Liver (tissue), 9 donors: ENCODE data around the gene EVC. TPM values are rescaled to one million over a fixed set of nuclear protein-coding genes. Genes with fewer than 3 reads are reported as not detected.

Experiments used
- DNase-seq: peaks from one replicate; pipeline ENCODE4 v3.0.0-alpha.2; 2017; ENCODE audit warnings: low spot score
- H3K27ac ChIP-seq, 2 donors: one replicate each; pipeline ENCODE4 v1.7.0; 2013; ENCODE audit warnings: inconsistent platforms in 2 of 2, low read length in 2 of 2, control low read depth in 1 of 2, low read depth in 1 of 2, mild to moderate bottlenecking in 1 of 2
- H3K27me3 ChIP-seq, 4 donors: one replicate each; pipeline versions ENCODE4 v1.6.1 to v1.7.0; 2013; ENCODE audit warnings: low read length in 3 of 4, inconsistent platforms in 1 of 4, mild to moderate bottlenecking in 1 of 4, moderate library complexity in 1 of 4; ENCODE audit not compliant: control insufficient read depth in 4 of 4, insufficient read depth in 4 of 4
- H3K36me3 ChIP-seq, 4 donors: one replicate each; pipeline versions ENCODE4 v1.6.1 to v1.7.0; 2013; ENCODE audit warnings: low read length in 3 of 4, mild to moderate bottlenecking in 3 of 4, low read depth in 1 of 4, moderate library complexity in 1 of 4; ENCODE audit not compliant: control insufficient read depth in 4 of 4, insufficient read depth in 3 of 4
- H3K4me1 ChIP-seq, 4 donors: one replicate each; pipeline versions ENCODE4 v1.6.1 to v1.7.0; 2013; ENCODE audit warnings: low read length in 3 of 4, mild to moderate bottlenecking in 3 of 4, moderate library complexity in 1 of 4; ENCODE audit not compliant: control insufficient read depth in 4 of 4, insufficient read depth in 4 of 4
- H3K4me3 ChIP-seq, 3 donors: one replicate each; pipeline versions ENCODE4 v1.6.1 to v1.7.0; 2013; ENCODE audit warnings: low read length in 3 of 3, control low read depth in 1 of 3, low read depth in 1 of 3, mild to moderate bottlenecking in 1 of 3
- H3K9ac ChIP-seq, 2 donors: one replicate each; pipeline ENCODE4 v1.7.0; 2013; ENCODE audit warnings: low read length in 2 of 2, mild to moderate bottlenecking in 2 of 2, moderate library complexity in 2 of 2, control low read depth in 1 of 2, low read depth in 1 of 2
- H3K9me3 ChIP-seq, 4 donors: one replicate each; pipeline versions ENCODE4 v1.6.1 to v1.7.0; 2013; ENCODE audit warnings: low read length in 3 of 4; ENCODE audit not compliant: control insufficient read depth in 4 of 4
- ATF3 ChIP-seq: IDR thresholded peaks from 2 replicates; pipeline ENCODE4 v1.6.1; 2016; ENCODE audit warnings: antibody characterized with exemption
- CTCF ChIP-seq: fragments of 150-350 bp; IDR thresholded peaks from 2 replicates; pipeline ENCODE4 v1.5.1; 2017; ENCODE audit warnings: improper control_type of control experiment, low read depth, low read length; ENCODE audit not compliant: missing input control
- EGR1 ChIP-seq, 2 donors: IDR thresholded peaks; 2 replicates each; pipeline ENCODE4 v1.6.1; 2016 to 2018; ENCODE audit warnings: antibody characterized with exemption in 2 of 2, low read depth in 2 of 2
- FOXA1 ChIP-seq: IDR thresholded peaks from 2 replicates; pipeline ENCODE4 v1.6.1; 2016; ENCODE audit warnings: antibody characterized with exemption
- FOXA2 ChIP-seq: IDR thresholded peaks from 2 replicates; pipeline ENCODE4 v1.6.1; 2016; ENCODE audit warnings: antibody characterized with exemption
- GABPA ChIP-seq, 2 donors: IDR thresholded peaks in 1 of 2; conservative IDR thresholded peaks in 1 of 2; 2 replicates each; pipeline ENCODE4 v1.6.1; 2016; ENCODE audit warnings: antibody characterized with exemption in 2 of 2, mild to moderate bottlenecking in 1 of 2, moderate library complexity in 1 of 2
- HNF4A ChIP-seq, 2 donors: conservative IDR thresholded peaks; 2 replicates each; pipeline ENCODE4 v1.6.1; 2016; ENCODE audit warnings: antibody characterized with exemption in 2 of 2, mild to moderate bottlenecking in 2 of 2
- HNF4G ChIP-seq: IDR thresholded peaks from 2 replicates; pipeline ENCODE4 v1.6.1; 2016; ENCODE audit warnings: antibody characterized with exemption
- JUND ChIP-seq, 2 donors: IDR thresholded peaks; 2 replicates each; pipeline ENCODE4 v1.6.1; 2016; ENCODE audit warnings: antibody characterized with exemption in 2 of 2
- MAX ChIP-seq: IDR thresholded peaks from 2 replicates; pipeline ENCODE4 v1.6.1; 2016; ENCODE audit warnings: antibody characterized with exemption
- NR2F2 ChIP-seq: IDR thresholded peaks from 2 replicates; pipeline ENCODE4 v1.6.1; 2016; ENCODE audit warnings: antibody characterized with exemption
- RAD21 ChIP-seq, 2 donors: IDR thresholded peaks; 2 replicates each; pipeline ENCODE4 v1.6.1; 2016; ENCODE audit warnings: antibody characterized with exemption in 2 of 2, mild to moderate bottlenecking in 2 of 2
- REST ChIP-seq: IDR thresholded peaks from 2 replicates; pipeline ENCODE4 v1.6.1; 2016; ENCODE audit warnings: antibody characterized with exemption, mild to moderate bottlenecking
- RXRA ChIP-seq, 2 donors: IDR thresholded peaks; 2 replicates each; pipeline ENCODE4 v1.6.1; 2017 to 2018; ENCODE audit warnings: antibody characterized with exemption in 2 of 2, mild to moderate bottlenecking in 1 of 2
- SP1 ChIP-seq: IDR thresholded peaks from 2 replicates; pipeline ENCODE4 v1.6.1; 2018; ENCODE audit warnings: antibody characterized with exemption, mild to moderate bottlenecking
- TAF1 ChIP-seq: conservative IDR thresholded peaks from 2 replicates; pipeline ENCODE4 v1.6.1; 2016; ENCODE audit warnings: antibody characterized with exemption, mild to moderate bottlenecking
- YY1 ChIP-seq: IDR thresholded peaks from 2 replicates; pipeline ENCODE4 v1.6.1; 2016; ENCODE audit warnings: antibody characterized with exemption, mild to moderate bottlenecking
- ZBTB33 ChIP-seq: IDR thresholded peaks from 2 replicates; pipeline ENCODE4 v1.6.1; 2016; ENCODE audit warnings: antibody characterized with exemption
- WGBS: extraction: QIAGEN DNeasy Blood & Tissue Kit; methylation state at CpG from one replicate; pipeline ENCODE4 v1.1.7; 2013; 5-methylcytosine and 5-hydroxymethylcytosine counted together
- polyA plus RNA-seq, 2 donors: library from polyadenylated mRNA; stranded (reverse) in 1 of 2; unstranded in 1 of 2; fragments of 200-250 nt in 1 of 2; fragments of >200 nt in 1 of 2; fragmentation: Nextera tagmentation in 1 of 2; extraction: Ambion mirVana in 1 of 2; gene quantifications; one replicate each; pipeline versions ENCODE4 v1.2.1 to v1.2.3, GENCODE V29; 2013 to 2015
- total RNA-seq, 2 donors: library from RNA; depleted of rRNA; stranded (reverse); fragments of >200 nt; gene quantifications; one replicate each; pipeline ENCODE4 v1.2.3, GENCODE V29; 2014
- donor health status: healthy.
- donor health status: healthy.
- donor health status: healthy.
- donor health status: healthy.
- donor health status: healthy.

Gene EVC
- total and polyA plus RNA-seq, 4 donors = 0.76 to 10.9 (median 3.2) TPM

- Histone ChIP-seq H3K4me1 (no peaks in the 10 kb centered on the region), H3K27me3 (peaks cover 0 to 3% (median 0%) of the 10 kb centered on the region in 4 donors), H3K9ac (no peak overlapping the region), H3K36me3 (peaks cover 0 to 2% (median under 1%) of the 10 kb centered on the region in 4 donors), H3K27ac (no peak overlapping the region), H3K9me3 (no peaks in the 10 kb centered on the region), H3K4me3 (no peak overlapping the region)
- no peak for DNase-seq
- TF ChIP-seq GABPA (IDR thresholded peaks at IDR 0.05 in 1 of 2, conservative IDR thresholded peaks at IDR 0.05 in 1 of 2) = no peak
- TF ChIP-seq CTCF = no peak
- TF ChIP-seq TAF1 = no peak
- TF ChIP-seq HNF4G = no peak
- no peak for TF ChIP-seq ATF3
- no peak for TF ChIP-seq FOXA1
- no peak for TF ChIP-seq SP1
- no peak for TF ChIP-seq HNF4A (conservative IDR thresholded peaks at IDR 0.05)
- TF ChIP-seq YY1 = no peak
- no peak for TF ChIP-seq RXRA (IDR thresholded peaks at IDR 0.05)
- TF ChIP-seq REST = no peak
- TF ChIP-seq MAX = no peak
- no peak for TF ChIP-seq EGR1 (IDR thresholded peaks at IDR 0.05; ENCODE audit: low read depth in 2 of 2)
- TF ChIP-seq JUND (IDR thresholded peaks at IDR 0.05) = no peak
- no peak for TF ChIP-seq RAD21 (IDR thresholded peaks at IDR 0.05)
- TF ChIP-seq FOXA2 = no peak
- TF ChIP-seq ZBTB33 = no peak
- no peak for TF ChIP-seq NR2F2
- WGBS = 77% methylated on average over 2 of the region's 2 CpGs
Observed at GRCh38 chr4:5742968-5743367, 32.0 kb downstream of the EVC start.

- Histone ChIP-seq H3K9me3 (no peaks in the 10 kb centered on the region), H3K4me3 (no peak overlapping the region), H3K36me3 (peaks cover 0 to 5% (median 2%) of the 10 kb centered on the region in 4 donors), H3K9ac (no peak overlapping the region), H3K27me3 (peaks cover 0 to 3% (median 0%) of the 10 kb centered on the region in 4 donors), H3K27ac (no peak overlapping the region), H3K4me1 (no peaks in the 10 kb centered on the region)
- DNase-seq = no peak
- WGBS = 84% methylated on average over 5 of the region's 5 CpGs
- TF ChIP-seq SP1 (no peak), HNF4A (conservative IDR thresholded peaks at IDR 0.05) (no peak), FOXA1 (no peak), TAF1 (no peak), RXRA (IDR thresholded peaks at IDR 0.05) (no peak), ATF3 (no peak), JUND (IDR thresholded peaks at IDR 0.05) (no peak), YY1 (no peak), GABPA (IDR thresholded peaks at IDR 0.05 in 1 of 2, conservative IDR thresholded peaks at IDR 0.05 in 1 of 2) (no peak), HNF4G (no peak), EGR1 (IDR thresholded peaks at IDR 0.05; ENCODE audit: low read depth in 2 of 2) (no peak), CTCF (no peak), REST (no peak)
Observed at GRCh38 chr4:5746250-5746649, 35.2 kb downstream of the EVC start.
